Mesodermal cell (in vitro differentiated cells): Measurements from ENCODE around the gene CHD3.

Experiments
- H3K27ac ChIP-seq: 2 replicates; pipeline ENCODE4 v1.7.0; 2013; ENCODE audit warnings: mild to moderate bottlenecking, low read depth, low read length, moderate library complexity; ENCODE audit not compliant: severe bottlenecking
- H3K36me3 ChIP-seq: 2 replicates; pipeline ENCODE4 v1.7.1; 2013; ENCODE audit warnings: mild to moderate bottlenecking, low read length, moderate library complexity; ENCODE audit not compliant: control insufficient read depth, insufficient read depth
- H3K4me1 ChIP-seq: one replicate; pipeline ENCODE4 v1.7.1; 2013; ENCODE audit warnings: mild to moderate bottlenecking, low read length; ENCODE audit not compliant: insufficient read depth, control insufficient read depth, poor library complexity, severe bottlenecking
- H3K4me3 ChIP-seq: 2 replicates; pipeline ENCODE4 v1.7.0; 2013; ENCODE audit warnings: low read length, control low read depth, mild to moderate bottlenecking; ENCODE audit not compliant: insufficient read depth, poor library complexity, severe bottlenecking; ENCODE audit errors: extremely low read depth
- H3K9me3 ChIP-seq: 2 replicates; pipeline ENCODE4 v1.7.1; 2013; ENCODE audit warnings: mild to moderate bottlenecking, low read length, moderate library complexity; ENCODE audit not compliant: control insufficient read depth
- WGBS, 2 experiments: methylation state at CpG; one replicate each; pipeline ENCODE4 v1.1.5; 2013; ENCODE audit warnings: missing lambda C conversion rate in 2 of 2; ENCODE audit not compliant: insufficient coverage in 2 of 2; 5-methylcytosine and 5-hydroxymethylcytosine counted together

CHD3 gene

DNA sequence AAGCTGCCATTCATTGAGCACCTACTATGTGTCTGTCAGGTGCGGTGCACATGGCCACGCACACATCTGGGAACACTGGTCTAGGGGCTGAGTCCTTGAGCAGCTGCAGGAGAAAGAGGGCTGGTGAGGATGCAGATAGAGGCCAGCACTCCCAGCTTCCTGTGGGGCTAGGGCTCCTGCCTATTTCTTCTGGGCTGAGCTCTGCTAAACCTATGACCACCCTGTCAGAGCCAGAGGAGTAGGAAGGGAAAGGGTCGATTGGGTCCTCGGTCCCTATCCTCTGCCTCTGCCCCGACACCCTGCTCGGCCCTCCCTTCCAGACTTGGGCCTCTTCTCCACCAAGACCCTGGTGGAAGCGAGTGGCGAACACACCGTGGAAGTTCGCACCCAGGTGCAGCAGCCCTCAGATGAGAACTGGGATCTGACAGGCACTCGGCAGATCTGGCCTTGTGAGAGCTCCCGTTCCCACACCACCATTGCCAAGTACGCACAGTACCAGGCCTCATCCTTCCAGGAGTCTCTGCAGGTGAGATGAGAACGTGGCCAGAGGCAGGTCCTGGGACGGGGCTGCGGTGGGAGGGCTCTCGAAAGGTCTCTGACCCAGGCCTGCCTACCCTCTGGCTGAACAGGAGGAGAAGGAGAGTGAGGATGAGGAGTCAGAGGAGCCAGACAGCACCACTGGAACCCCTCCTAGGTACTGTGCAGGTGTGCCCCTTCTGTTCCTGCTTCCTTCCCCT lies 37.7 kb upstream of the CHD3 start:
- no peak overlapping the region for H3K27ac ChIP-seq
- H3K36me3 ChIP-seq: peaks cover 82% of the 10 kb centered on the region
- WGBS, 2 experiments: 93 to 97% methylated on average over 15 of the region's 17 CpGs
- no peaks in the 10 kb centered on the region for H3K9me3 ChIP-seq
- no peak overlapping the region for H3K4me3 ChIP-seq
- peaks cover 27% of the 10 kb centered on the region for H3K4me1 ChIP-seq

DNA sequence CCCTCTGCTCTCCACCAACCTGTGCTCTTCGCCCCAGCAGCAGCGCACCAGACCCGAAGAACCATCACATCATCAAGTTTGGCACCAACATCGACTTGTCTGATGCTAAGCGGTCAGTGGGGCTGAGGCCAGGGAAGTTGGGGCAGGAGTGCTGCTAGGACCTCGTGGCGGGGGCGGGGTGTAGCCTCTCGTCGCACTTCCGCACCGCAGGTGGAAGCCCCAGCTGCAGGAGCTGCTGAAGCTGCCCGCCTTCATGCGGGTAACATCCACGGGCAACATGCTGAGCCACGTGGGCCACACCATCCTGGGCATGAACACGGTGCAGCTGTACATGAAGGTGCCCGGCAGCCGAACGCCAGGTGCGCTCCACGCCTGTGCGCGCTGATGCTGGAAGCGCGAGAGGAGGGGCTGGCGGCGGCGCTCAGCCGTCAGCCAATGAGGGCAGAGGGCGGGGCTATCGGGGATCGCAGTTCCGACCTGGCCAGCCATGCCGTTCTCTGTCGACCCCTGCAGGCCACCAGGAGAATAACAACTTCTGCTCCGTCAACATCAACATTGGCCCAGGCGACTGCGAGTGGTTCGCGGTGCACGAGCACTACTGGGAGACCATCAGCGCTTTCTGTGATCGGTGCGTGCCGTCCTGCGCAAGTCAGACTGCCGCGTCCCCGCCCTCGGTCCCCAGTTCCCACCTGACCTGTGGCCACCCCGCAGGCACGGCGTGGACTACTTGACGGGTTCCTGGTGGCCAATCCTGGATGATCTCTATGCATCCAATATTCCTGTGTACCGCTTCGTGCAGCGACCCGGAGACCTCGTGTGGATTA lies 36.9 kb upstream of the CHD3 start:
- Histone ChIP-seq H3K27ac (no peak overlapping the region), H3K36me3 (peaks cover 74% of the 10 kb centered on the region), H3K4me1 (peaks cover 32% of the 10 kb centered on the region), H3K9me3 (no peaks in the 10 kb centered on the region), H3K4me3 (no peak overlapping the region)
- 22 to 28% methylated on average over 49 to 59 of the region's 60 CpGs for WGBS, 2 experiments

DNA sequence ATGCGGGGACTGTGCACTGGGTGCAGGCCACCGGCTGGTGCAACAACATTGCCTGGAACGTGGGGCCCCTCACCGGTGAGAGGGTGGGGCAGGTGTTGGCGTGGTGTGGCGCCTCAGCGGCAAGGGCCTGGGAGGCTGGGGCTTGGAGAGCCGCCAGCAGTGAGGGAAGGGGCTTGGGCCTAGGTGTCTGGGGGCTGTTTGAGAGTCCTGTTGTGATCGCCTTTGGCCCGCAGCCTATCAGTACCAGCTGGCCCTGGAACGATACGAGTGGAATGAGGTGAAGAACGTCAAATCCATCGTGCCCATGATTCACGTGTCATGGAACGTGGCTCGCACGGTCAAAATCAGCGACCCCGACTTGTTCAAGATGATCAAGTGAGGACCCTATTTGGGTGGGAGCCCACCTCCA lies 36.3 kb upstream of the CHD3 start:
- Histone ChIP-seq H3K4me1 (peaks cover 32% of the 10 kb centered on the region), H3K9me3 (no peaks in the 10 kb centered on the region), H3K27ac (no peak overlapping the region), H3K4me3 (no peak overlapping the region), H3K36me3 (peaks cover 68% of the 10 kb centered on the region)
- WGBS, 2 experiments: 87% methylated on average over 17 to 20 of the region's 20 CpGs

DNA sequence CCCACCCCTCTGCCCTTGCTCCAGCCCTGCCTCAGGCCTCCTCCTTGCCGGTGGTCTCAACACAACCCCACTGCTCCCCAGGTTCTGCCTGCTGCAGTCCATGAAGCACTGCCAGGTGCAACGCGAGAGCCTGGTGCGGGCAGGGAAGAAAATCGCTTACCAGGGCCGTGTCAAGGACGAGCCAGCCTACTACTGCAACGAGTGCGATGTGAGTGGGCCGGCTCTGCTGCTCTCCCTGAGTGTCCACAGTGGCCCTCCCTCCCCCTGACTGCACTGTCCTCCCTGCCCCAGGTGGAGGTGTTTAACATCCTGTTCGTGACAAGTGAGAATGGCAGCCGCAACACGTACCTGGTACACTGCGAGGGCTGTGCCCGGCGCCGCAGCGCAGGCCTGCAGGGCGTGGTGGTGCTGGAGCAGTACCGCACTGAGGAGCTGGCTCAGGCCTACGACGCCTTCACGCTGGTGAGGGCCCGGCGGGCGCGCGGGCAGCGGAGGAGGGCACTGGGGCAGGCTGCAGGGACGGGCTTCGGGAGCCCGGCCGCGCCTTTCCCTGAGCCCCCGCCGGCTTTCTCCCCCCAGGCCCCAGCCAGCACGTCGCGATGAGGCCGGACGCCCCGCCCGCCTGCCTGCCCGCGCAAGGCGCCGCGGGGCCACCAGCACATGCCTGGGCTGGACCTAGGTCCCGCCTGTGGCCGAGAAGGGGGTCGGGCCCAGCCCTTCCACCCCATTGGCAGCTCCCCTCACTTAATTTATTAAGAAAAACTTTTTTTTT lies 35.5 kb upstream of the CHD3 start:
- Histone ChIP-seq H3K36me3 (peaks cover 60% of the 10 kb centered on the region), H3K4me1 (peaks cover 32% of the 10 kb centered on the region), H3K9me3 (no peaks in the 10 kb centered on the region), H3K4me3 (no peak overlapping the region), H3K27ac (no peak overlapping the region)
- WGBS, 2 experiments: 82 to 84% methylated on average over 32 to 43 of the region's 51 CpGs

DNA sequence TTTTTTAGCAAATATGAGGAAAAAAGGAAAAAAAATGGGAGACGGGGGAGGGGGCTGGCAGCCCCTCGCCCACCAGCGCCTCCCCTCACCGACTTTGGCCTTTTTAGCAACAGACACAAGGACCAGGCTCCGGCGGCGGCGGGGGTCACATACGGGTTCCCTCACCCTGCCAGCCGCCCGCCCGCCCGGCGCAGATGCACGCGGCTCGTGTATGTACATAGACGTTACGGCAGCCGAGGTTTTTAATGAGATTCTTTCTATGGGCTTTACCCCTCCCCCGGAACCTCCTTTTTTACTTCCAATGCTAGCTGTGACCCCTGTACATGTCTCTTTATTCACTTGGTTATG lies 34.9 kb upstream of the CHD3 start:
- H3K4me1 ChIP-seq: peaks cover 33% of the 10 kb centered on the region
- H3K27ac ChIP-seq: peak overlapping the region; percentile 59
- H3K36me3 ChIP-seq: peaks cover 57% of the 10 kb centered on the region
- WGBS, 2 experiments: 55 to 85% methylated on average over 11 to 18 of the region's 21 CpGs
- H3K4me3 ChIP-seq: no peak overlapping the region
- H3K9me3 ChIP-seq: no peaks in the 10 kb centered on the region

DNA sequence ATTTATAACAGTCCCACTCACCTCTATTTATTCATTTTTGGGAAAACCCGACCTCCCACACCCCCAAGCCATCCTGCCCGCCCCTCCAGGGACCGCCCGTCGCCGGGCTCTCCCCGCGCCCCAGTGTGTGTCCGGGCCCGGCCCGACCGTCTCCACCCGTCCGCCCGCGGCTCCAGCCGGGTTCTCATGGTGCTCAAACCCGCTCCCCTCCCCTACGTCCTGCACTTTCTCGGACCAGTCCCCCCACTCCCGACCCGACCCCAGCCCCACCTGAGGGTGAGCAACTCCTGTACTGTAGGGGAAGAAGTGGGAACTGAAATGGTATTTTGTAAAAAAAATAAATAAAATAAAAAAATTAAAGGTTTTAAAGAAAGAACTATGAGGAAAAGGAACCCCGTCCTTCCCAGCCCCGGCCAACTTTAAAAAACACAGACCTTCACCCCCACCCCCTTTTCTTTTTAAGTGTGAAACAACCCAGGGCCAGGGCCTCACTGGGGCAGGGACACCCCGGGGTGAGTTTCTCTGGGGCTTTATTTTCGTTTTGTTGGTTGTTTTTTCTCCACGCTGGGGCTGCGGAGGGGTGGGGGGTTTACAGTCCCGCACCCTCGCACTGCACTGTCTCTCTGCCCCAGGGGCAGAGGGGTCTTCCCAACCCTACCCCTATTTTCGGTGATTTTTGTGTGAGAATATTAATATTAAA lies 34.4 kb upstream of the CHD3 start:
- H3K4me3 ChIP-seq: peak overlapping the region; percentile 68
- peak overlapping the region; percentile 78 for H3K27ac ChIP-seq
- no peaks in the 10 kb centered on the region for H3K9me3 ChIP-seq
- H3K36me3 ChIP-seq: peaks cover 57% of the 10 kb centered on the region
- H3K4me1 ChIP-seq: peaks cover 38% of the 10 kb centered on the region
- WGBS, 2 experiments: 23 to 25% methylated on average over 17 of the region's 31 CpGs

DNA sequence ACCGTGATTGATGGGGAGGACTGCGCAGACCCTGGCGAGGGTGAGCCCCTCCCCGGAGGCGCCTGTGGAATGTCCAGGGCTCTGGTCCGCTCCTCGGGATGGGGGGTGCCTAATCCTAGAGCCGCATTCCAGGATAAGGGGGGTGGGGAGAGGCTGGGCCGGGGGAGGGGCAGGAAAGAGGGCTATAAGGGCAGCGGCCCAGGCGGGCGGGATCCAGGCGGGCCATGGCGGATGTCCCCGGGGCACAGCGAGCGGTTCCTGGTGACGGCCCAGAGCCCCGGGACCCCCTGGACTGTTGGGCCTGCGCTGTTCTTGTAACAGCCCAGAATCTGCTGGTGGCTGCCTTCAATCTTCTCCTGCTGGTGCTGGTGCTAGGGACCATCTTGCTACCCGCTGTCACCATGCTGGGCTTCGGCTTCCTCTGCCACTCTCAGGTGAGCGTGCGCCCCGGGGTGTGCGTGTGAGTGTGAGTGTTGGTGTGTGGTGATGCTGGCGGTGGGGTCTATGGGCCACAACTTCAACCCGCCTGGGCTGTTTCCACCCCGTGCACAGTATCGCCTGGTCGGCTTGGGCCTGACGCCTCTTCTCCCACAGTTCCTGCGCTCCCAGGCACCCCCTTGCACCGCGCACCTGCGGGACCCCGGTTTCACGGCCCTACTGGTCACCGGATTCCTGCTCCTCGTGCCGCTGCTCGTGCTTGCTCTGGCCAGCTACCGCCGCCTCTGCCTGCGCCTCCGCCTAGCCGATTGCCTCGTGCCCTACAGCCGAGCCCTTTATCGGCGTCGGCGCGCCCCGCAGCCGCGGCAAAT lies 33.5 kb upstream of the CHD3 start, which contains the start of gene TMEM88:
TSS of gene TMEM88 (plus strand) at position 216 of the 809 bp plus-strand sequence. CDS start at position 225, 9 bp downstream.
- peaks cover 38% of the 10 kb centered on the region for H3K4me1 ChIP-seq
- H3K4me3 ChIP-seq: peak within 1 kb of the TSS; percentile 68
- H3K27ac ChIP-seq: peak within 1 kb of the TSS; percentile 97
- WGBS, 2 experiments: 2 to 3% methylated on average over 40 to 50 of the region's 57 CpGs
- no peaks in the 10 kb centered on the region for H3K9me3 ChIP-seq
- peaks cover 56% of the 10 kb centered on the region for H3K36me3 ChIP-seq

DNA sequence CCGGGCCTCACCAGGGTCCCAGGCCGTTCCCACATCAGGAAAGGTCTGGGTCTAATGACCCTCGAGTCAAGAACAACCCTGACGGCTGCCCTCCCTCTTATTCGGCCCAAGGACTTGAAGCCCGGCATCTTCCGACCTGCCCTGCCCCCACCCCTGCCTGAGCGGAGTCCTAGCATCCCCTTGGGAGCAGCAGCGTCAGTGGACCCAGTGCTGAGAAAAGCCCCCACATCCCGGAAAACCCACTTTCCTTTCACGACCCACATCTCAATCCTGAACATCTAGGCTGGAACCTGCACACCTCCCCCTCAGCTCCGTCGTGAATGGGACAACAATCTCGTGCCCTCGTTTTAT lies 33.0 kb upstream of the CHD3 start:
- WGBS, 2 experiments: 0 to 6% methylated on average over 6 to 11 of the region's 15 CpGs
- Histone ChIP-seq H3K27ac (peak overlapping the region; percentile 97), H3K4me1 (peaks cover 38% of the 10 kb centered on the region), H3K4me3 (peak overlapping the region; percentile 68), H3K36me3 (peaks cover 54% of the 10 kb centered on the region), H3K9me3 (no peaks in the 10 kb centered on the region)

DNA sequence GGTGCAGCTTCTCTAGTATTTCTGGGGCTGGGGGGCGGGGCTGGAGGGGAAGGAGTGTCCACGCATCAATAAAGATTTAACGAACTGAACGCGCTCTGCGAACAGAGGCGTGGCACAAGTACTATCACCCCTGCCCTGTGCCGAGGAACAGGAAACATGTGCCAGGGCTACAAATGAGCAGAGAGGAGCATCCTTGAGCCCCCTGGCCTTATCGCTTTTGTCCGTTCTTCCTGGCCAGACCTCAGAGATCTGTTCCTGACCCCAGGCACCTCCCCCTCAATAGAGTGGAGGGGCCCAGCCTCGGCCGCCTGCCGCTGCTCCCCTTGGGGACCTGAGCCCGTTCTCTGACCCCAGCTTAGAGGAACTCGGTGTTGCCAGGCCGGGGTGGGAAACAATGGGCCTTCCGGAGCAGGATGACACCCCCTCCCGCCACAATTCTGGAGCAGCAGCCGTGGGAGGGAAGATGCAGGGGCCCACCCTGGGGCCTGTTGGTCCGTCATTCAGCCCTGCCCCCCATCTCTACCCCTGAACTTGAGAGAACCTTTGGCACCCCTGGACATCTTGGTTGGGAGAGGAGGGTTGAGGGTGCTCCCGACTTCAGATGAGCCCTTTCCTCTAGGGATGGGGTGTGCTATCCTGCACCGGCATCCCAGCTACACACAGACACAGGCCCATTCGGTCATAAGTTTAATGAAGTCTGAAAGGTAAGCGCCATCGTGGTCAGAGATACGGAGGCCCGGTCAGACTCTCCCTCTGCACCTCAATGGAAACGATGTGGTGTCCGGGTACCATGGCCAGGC lies 32.4 kb upstream of the CHD3 start:
- Histone ChIP-seq H3K9me3 (no peaks in the 10 kb centered on the region), H3K4me3 (peak overlapping the region; percentile 68), H3K36me3 (peaks cover 54% of the 10 kb centered on the region), H3K27ac (peak overlapping the region; percentile 97), H3K4me1 (peaks cover 38% of the 10 kb centered on the region)
- WGBS, 2 experiments: 7% methylated on average over 18 to 22 of the region's 29 CpGs
